DOHH2 (cell line): ENCODE results near the gene SH3D19.

Experiments used
- EZH2phosphoT487 ChIP-seq: fragments of 200-600 bp; sonication (generic); IDR thresholded peaks from 2 replicates; pipeline ENCODE4 v1.6.1; 2017; ENCODE audit warnings: borderline replicate concordance, mild to moderate bottlenecking, antibody characterized with exemption, low read length, moderate library complexity, mixed read lengths
- TF ChIP-seq, protein P1 (sequence below): fragments of 200-600 bp; sonication (generic); IDR thresholded peaks from one replicate; pipeline ENCODE4 v1.5.1; 2014; ENCODE audit warnings: antibody characterized with exemption, mild to moderate bottlenecking, low read depth, low read length; ENCODE audit not compliant: poor library complexity, severe bottlenecking

DNA sequence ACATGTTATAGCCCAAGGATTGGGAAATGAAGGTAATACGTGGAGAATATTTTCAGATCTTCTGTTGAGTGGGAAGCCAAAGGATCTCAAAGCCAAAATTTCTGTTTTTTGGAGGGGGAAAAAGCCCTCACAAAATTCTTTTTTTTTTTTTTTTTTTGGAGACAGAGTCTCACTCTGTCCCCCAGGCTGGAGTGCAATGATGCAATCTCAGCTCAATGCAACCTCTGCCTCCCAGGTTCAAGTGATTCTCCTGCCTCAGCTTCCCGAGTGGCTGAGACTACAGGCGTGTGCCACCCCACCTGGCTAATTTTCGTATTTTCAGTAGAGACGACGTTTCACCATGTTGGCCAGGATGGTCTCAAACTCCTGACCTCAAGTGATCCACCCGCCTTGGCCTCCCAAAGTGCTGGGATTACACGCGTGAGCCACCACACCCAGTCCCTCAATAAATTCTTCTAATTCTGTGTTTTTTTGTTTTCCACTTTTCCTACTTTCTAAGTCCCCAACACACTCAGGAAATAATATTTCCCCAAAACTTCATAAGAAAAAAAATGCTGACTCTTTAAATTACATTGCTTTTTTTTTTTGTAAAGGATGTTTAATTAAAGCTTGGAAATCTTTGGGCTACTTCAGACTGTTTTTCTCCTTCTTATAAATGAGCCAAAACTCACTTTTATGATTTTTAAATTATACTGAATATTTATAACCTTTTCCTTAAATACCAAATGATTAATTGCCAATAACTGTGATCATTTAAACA lies 174.4 kb downstream of the SH3D19 start:
- TF ChIP-seq, protein P1, sequence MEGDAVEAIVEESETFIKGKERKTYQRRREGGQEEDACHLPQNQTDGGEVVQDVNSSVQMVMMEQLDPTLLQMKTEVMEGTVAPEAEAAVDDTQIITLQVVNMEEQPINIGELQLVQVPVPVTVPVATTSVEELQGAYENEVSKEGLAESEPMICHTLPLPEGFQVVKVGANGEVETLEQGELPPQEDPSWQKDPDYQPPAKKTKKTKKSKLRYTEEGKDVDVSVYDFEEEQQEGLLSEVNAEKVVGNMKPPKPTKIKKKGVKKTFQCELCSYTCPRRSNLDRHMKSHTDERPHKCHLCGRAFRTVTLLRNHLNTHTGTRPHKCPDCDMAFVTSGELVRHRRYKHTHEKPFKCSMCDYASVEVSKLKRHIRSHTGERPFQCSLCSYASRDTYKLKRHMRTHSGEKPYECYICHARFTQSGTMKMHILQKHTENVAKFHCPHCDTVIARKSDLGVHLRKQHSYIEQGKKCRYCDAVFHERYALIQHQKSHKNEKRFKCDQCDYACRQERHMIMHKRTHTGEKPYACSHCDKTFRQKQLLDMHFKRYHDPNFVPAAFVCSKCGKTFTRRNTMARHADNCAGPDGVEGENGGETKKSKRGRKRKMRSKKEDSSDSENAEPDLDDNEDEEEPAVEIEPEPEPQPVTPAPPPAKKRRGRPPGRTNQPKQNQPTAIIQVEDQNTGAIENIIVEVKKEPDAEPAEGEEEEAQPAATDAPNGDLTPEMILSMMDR: no peak
- TF ChIP-seq EZH2phosphoT487: no peak
